Right ventricle myocardium inferior (tissue), 1 donor: Measurements from ENCODE around the gene INTS6. TPM values are rescaled to one million over a fixed set of nuclear protein-coding genes. Genes with fewer than 3 reads are reported as not detected.

Experiments used
- ATAC-seq: fragments of 200-7000 bp; cut with Tn5 transposase; one replicate; pipeline ENCODE4 v1.9.1; 2020; ENCODE audit warnings: mild to moderate bottlenecking, moderate library complexity
- DNase-seq: peaks from one replicate; pipeline ENCODE4 v3.0.0; 2021; ENCODE audit errors: missing footprints
- intact Hi-C: fragments of 100-400 bp; cut with DNase I; formaldehyde crosslinking; loops from one replicate; pipeline ENCODE4 v1.11.0; 2022
- long read RNA-seq: library from polyadenylated mRNA; unstranded; transcript quantifications from one replicate; pipeline ENCODE4 v2.0.0, GENCODE V29; 2021
- total RNA-seq: library from RNA; stranded (reverse); fragmentation: NEBNext Ultra II Directional; extraction: Animal tissue kit (Norgen Biotek cat#: 25700); gene quantifications from one replicate; pipeline ENCODE4 v1.2.1, GENCODE V29; 2021
- donor health status: DM: no; HTN: yes; CAD: no; lungs with severe emphysema.

Gene INTS6, protein sequence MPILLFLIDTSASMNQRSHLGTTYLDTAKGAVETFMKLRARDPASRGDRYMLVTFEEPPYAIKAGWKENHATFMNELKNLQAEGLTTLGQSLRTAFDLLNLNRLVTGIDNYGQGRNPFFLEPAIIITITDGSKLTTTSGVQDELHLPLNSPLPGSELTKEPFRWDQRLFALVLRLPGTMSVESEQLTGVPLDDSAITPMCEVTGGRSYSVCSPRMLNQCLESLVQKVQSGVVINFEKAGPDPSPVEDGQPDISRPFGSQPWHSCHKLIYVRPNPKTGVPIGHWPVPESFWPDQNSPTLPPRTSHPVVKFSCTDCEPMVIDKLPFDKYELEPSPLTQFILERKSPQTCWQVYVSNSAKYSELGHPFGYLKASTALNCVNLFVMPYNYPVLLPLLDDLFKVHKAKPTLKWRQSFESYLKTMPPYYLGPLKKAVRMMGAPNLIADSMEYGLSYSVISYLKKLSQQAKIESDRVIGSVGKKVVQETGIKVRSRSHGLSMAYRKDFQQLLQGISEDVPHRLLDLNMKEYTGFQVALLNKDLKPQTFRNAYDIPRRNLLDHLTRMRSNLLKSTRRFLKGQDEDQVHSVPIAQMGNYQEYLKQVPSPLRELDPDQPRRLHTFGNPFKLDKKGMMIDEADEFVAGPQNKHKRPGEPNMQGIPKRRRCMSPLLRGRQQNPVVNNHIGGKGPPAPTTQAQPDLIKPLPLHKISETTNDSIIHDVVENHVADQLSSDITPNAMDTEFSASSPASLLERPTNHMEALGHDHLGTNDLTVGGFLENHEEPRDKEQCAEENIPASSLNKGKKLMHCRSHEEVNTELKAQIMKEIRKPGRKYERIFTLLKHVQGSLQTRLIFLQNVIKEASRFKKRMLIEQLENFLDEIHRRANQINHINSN
- total RNA-seq: 22.7 TPM
- long read RNA-seq, full-length matches to known transcripts: 15 of 28 reads
- long read RNA-seq, partial matches to known transcripts: 9 of 28 reads
- long read RNA-seq, other reads (novel, unspliced or antisense): 4 of 28 reads

DNA sequence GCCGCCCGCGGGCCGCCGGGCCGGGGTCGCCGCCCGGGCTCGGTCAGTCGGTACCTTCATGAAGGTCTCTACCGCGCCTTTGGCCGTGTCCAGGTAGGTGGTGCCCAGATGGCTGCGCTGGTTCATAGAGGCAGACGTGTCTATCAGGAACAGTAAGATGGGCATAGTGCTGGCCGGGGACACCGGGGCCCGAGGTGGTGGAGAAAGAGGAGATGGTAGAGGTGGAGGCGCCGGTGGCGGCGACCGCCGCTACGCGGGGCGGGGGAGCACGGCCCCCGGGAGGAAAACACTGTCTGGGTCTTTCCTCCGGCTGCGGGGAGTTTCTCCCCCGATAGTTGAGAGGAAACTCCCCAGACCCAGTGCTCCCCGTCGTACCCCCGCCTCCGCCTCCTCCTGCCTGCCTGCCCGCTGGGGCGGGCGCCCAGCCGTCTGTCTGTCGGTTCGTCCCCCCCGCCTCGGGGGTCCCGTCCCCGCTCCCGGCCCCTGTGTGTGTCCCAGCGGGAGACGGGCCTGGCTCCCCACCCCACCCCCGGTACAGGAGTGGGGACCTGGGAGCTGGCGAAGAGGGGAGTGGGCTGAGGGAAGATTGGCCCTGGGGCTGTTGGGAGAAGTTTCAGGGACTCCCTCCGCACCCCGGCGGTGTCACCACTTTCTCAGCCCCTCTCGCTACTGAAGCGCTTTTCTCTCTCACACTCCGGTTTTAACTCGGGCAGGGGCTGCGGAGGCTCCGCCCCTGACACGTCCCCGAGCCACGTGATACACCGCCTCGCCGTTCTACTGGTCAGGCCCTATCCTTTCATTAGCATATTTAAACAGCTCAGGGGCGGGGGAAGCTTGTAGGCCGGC lies at the start of gene INTS6:
INTS6 (minus strand) TSS at position 676 of the 846 bp plus-strand sequence; CDS start at position 165, 511 bp downstream.
- ATAC-seq: peak; percentile 95
- intact Hi-C loops: loop anchor here (1.0 to 5.0 kb wide), 3 partner anchors 131 to 350 kb away; no protein-coding TSS in a partner anchor

DNA sequence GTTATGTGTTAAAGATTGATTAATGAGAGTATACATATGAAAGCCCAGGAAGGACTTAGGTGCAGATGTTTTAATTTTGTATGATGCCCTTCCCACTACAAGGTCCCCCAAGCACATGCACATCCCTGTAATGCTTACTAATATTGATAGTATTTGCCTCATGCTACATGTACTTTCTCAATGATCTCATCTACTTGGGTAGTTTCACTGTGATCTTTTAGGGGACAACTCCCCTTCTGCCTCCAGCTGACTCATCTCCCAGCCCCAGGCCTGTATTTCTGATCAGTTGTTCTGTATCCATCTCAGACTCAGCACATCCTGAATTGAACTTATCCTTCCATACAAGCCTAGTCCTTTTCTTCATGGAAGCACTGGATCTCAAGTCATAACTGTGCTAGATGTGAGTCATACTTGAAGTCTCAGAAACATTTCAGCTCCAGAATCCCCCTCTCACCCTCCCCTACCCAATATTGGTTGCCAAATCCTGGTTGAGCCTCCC lies 49.4 kb upstream of the INTS6 start:
- ATAC-seq (no peak), DNase-seq (no peak)
- intact Hi-C loops: no loop called here

More for the DNA sequence above, at the start of gene INTS6:
- DNase-seq: peak; percentile 100

DNA sequence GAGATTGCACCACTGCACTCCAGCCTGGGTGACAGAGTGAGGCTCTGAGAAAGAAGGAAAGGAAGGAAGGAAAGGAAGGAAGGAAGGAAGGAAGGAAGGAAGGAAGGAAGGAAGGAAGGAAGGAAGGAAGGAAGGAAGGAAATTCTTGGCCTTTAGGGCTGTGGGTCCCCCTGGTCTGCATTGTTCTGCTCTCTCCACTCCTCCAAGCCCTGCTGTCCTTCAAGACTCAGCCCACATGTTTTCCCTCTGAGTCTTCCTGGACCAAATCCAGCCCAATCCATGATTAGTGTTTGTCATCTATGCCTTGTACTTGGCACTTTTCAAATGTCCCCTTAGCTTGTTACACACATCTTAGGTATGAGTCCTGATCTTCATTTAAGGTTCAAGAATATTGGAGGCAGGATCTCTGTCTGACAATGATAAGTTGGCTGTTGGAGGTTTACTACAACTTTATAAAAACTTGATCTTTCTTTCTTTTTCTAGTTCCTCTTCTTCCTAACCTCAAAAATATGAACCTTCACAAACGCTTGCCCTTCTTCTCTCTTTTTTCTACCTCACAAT lies 48.8 kb upstream of the INTS6 start:
- no peak for DNase-seq
- ATAC-seq: no peak
- intact Hi-C loops: no loop called here

DNA sequence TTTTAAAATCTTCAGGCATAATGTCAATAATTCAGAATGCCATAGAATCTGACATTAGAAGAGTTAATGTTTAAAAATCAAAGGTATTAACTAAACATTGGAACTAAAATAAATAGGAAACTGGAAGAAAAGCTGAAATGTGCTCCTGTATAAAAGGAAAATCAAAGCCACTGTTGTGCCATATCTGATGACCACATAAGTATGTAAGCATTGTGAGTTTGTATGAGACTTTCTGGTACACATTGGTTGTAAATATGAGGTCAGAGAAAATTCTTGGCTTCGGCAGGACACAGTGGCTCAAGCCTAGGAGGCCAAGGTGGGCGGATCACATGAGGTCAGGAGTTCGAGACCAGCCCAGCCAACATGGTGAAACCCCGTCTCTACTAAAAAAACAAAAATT lies 48.3 kb upstream of the INTS6 start:
- intact Hi-C loops: no loop called here
- ATAC-seq (no peak), DNase-seq (no peak)

DNA sequence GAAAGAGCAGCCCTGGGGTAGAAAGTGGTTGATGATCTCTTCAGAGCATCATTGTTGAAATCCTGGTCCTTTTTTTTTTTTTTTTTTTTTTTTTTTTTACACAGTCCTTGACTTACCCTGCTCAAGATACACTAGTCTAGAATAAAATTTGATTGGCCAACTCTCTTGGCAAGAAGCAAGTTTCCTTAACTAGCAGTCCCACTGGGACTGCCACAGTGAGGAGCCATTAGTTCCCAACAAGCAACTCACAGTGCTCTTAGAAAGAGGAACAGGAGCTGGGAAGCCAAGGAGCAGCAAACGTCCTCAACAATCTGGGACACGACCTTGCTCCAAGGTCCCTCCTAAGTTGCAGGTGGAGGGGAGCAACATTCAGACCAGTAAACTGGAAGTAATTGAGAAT lies 47.9 kb upstream of the INTS6 start:
- no peak for DNase-seq
- peak; percentile 60 for ATAC-seq
- intact Hi-C loops: no loop called here

DNA sequence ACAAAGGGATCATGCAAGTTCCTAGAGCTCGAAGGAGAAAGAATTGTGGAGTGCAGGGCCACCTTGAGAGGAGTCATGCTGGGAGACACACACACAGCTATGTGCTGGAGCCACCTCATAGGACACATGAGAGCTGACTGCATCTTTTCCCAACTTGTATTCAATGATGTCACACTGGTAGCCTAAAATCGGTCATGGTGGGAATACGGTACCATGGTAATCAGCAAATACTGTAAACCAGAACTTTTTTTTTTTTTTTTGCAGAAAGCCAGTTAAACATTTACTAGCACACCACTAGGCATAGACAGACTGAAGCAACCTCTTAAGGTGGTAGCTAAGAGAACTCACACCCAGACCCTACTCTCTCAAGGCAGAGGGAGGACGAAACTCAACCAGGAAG lies 47.0 kb upstream of the INTS6 start:
- no peak for DNase-seq
- intact Hi-C loops: no loop called here
- ATAC-seq: no peak

DNA sequence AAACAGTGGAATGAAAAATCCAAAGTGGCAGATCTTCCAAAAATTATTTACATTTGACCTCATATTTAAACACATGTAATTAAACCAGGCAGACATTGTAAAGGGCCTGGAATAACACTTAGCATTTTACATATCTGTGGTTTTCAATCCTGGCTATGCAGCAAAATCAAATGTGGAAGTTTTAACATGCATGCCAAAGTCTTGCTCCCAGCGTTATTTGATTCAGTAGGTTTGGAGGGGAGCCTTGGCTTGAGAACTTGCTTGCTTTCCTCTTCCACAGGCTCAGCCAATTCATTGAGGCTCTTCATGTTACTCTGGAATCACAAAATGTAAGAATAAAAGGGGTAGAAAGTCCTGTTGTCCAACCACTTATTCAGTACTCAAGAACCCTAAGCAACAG lies 42.5 kb upstream of the INTS6 start:
- intact Hi-C loops: no loop called here
- ATAC-seq: no peak
- DNase-seq: no peak

DNA sequence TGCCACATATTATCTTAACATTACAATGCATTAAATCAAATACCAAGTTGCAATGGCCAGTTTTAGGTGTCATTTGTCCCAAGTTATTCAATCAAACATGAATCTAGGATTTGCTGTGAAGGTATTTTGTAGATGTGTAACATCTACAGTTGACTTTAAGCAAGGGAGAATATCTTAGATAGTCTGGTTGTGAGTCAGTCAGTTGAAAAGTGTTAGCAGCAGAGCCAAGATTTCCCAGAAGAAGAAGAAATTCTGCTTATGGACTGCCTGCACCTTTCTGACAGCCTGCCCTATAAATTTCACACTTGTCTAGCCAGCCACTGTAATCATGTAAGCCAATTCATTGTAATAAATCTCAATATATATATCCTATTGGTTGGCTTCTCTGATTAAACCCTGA lies 41.3 kb upstream of the INTS6 start:
- ATAC-seq: no peak
- intact Hi-C loops: no loop called here
- no peak for DNase-seq

DNA sequence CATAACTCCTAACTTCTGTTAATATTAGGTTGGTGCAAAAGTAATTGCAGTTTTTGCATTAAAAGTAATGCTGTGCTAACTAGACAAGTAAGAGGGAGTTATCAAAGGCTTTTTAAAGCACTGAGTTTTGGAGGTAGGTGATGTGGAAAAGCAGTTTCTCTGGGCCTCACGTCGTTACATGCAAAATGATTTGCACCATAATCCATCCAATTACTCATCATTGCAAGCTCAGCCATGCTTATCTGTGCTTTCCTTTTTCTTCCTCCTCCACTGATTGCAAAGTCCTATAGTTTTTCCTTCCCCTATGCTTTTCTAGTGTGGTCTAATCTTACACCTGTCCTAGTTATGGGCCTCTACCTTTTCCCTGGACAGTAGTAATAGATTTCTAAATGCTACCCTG lies 35.4 kb upstream of the INTS6 start:
- no peak for DNase-seq
- intact Hi-C loops: no loop called here
- ATAC-seq: no peak

DNA sequence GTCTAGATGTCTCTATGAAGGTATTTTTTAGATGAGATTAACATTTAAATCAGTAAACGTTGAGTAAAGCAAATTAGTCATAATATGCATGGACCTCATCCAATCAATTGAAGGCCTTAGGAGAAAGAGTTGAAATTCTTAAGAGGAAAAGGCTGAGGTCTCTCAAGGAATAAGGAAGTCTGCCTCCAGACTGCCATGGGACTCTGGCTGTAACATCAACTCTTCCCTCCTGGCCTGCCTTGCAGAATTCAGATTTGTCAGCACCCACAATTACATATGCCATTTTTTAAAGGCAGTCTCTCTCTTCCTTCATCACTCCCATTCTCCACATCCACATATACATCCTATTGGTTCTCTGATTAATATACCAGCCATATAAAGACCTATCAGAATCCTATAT lies 28.8 kb upstream of the INTS6 start:
- intact Hi-C loops: no loop called here
- DNase-seq (no peak), ATAC-seq (no peak)

DNA sequence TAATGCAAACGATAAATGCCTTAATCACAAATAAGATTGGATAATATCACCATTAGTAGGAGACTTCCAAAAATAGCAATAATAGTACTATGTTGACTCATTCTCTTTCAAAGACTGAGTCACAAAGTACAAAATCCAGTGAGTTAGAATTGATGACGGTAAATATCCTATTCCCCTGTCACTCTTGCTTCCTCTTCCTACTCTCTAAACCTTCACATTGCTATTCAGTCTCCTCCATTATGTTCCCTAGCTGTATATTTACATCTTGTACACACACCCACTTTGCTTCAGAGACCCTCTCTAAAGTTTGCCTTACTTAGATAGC lies 26.3 kb upstream of the INTS6 start:
- no peak for ATAC-seq
- intact Hi-C loops: no loop called here
- DNase-seq: no peak

DNA sequence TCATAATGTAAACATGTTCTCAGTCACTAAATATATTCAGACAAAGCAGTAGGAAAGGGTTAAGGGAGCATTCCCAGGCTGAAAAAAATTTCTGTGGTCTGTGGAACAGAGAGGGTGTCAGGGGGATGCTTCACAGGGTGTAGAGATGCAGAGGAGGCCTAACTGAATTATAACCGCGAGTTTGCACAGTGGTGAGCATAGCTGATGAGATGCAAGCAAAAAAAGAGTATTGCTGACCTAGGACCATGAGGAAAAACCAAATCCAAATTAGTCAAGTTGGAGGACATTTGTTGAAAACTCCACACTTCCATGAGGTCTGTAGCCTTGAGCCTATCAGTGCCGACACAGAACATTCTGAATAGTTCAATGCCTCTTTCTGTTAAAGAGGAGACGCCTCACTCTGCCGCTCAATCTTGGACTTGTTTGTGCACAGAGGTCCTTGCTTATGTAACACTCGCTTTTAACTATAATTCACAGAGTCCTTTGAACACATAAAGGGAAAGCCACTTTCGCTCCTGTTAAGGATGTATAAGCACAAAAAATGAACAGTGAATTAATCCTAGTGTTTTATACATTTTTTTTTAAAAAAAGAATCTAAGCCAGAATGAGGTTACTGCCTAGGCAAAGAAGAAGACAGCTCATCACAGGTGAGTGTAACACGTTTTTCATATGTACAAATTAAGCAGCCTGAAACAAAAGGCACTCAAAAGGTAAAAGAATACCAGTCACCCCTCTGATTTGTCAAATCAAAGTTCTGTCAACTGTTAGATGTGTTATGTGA lies 25.8 kb upstream of the INTS6 start:
- intact Hi-C loops: no loop called here
- DNase-seq: no peak
- ATAC-seq: no peak

DNA sequence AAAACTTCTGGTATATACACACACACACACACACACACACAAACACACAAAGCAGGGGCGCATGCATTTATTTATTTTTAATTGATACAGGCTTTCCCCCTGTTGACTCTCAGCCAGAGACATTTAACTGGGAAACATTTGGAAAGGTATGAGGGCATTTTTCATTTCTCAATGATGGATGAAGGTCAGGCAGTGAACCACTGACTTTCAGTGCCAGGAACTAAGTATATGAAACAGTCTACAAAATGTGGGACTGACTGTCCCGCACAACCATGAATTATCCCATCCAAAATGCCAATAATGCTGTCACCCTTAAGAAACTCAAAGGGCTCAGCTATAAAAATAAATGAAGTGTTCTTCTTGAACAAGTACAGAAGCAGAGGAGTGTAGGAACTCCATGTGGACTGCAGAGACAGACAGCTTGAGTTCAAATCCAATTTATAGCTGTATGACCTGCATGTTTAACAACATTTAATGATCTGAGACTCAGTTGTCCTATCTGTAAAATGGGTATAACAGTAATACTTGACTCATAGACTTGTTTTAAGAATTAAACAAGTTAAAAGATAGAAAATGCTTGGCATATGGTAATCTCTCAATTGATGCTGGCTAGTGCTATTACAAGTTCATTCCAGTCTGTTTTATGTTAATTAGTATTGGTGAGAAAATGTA lies 25.0 kb upstream of the INTS6 start:
- intact Hi-C loops: no loop called here
- no peak for ATAC-seq
- DNase-seq: no peak

DNA sequence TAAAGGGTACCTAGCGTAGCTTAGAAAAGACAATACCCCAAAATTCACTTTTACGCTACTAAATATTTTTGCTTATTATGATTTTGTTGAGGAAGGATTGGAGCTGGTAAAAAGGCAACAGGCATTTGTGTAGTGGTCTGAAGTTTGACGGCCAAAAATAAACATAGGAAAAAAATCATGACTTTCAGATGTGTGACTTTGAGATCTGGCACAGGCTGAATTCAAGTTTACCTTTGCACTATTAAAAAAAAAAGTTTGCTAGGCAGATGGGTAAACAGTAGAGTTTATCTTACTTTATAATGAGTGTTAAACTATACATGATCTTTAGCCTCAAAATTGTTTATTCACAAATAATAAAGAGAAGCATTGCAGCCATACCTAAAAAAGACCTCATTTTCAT lies 24.3 kb upstream of the INTS6 start:
- no peak for DNase-seq
- intact Hi-C loops: no loop called here
- no peak for ATAC-seq

DNA sequence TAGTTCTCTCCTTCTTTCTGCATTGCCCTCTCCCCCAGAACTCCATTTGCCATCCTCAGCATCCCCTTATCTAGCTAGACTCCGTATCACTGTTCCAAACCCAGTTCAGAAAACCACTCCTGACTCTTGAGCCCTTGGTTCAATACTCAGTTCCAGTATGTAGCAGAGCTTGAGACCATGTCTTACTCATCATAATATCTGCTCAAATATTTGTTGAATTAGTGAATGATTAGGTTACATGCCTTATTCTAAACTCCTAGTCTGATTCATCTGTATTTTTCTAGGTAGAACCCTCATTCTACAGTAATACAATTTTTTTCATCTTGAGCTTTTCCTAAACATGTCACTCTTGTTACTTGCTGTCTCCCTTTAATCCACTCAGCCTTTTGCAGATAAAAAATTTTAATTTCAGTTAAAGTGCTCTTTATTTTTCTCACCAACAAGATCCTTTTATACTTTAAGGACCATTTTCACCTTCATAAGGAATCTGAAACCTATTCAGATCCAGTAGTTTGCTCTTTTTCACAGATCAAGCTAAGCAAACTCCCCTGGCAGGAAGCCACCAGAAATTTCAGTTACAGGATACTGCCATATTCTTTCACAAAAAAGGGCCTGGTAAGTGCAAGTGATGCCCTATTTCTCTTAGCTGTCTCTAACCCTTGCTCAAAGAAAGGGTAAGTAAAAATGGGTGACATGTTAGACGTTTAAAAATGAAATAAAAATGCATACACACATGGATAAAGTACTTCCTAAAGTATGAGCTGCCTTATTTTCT lies 23.1 kb upstream of the INTS6 start:
- intact Hi-C loops: loop anchor here (1.0 kb wide), 1 partner anchor 10 kb away; no protein-coding TSS in a partner anchor
- ATAC-seq (no peak), DNase-seq (no peak)

DNA sequence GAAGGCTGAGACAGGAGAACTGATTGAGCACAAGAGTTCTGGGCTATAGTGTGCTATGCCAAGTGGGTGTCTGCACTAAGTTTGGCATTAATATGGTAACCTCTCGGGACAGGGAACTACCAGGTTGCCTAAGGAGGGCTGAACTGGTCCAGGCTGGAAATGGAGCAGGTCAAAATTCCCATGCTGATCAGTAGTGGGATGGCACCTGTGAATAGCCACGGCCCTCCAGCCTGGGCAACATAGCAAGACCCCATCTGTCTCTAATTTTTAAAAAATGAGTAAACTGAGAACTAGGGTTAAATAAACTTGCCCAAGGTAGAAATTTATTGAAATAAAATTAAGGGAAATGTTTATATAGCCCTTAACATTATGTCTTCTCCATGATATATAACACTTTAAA lies 17.0 kb upstream of the INTS6 start:
- ATAC-seq (no peak), DNase-seq (no peak)
- intact Hi-C loops: no loop called here

DNA sequence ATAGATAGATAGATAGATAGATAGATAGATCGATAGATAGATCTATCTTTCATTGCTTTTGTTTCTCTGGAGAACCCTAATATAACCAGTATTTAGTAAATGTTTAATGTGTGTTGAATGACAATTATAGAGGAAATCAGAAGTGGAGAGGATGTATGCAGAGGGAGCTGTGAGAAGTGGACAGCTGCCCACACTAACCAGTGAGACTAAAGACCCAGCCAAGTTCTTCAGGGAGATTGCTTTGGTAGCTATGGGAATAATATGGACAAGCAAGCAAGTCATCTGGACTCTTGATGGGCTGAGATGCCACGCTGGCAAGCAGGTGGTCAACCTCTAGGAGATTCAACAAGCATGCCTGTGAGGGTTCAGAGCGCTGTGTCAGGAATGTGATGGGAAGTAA lies 14.9 kb upstream of the INTS6 start:
- no peak for ATAC-seq
- DNase-seq: no peak
- intact Hi-C loops: no loop called here
